Right hindlimb (tissue), 1 donor: ENCODE data around the gene GUCA1A.
"Not testable (repeated sequence)": the region's sequence is repeated elsewhere in the genome, so short reads cannot be mapped to it uniquely, and the experiment has no call there.

ENCODE experiments used
- DNase-seq: peaks from one replicate; pipeline ENCODE4 v3.0.0-alpha.2; 2018

The GUCA1A gene

GRCh38 chr6:42216495-42216894, 43.3 kb downstream of the GUCA1A start:
- not testable (repeated sequence) for DNase-seq

- DNase-seq, result no peak
Observed at GRCh38 chr6:42217157-42217518, 44.0 kb downstream of the GUCA1A start.

GRCh38 chr6:42217519-42218367, 44.6 kb downstream of the GUCA1A start, which contains the start of gene MRPS10:
Gene MRPS10 (minus strand): TSS chr6:42217861. CDS start chr6:42217849, 12 bp downstream.
- DNase-seq, result peak; percentile 96

- DNase-seq, result no peak
Observed at GRCh38 chr6:42220807-42221206, 47.6 kb downstream of the GUCA1A start.

GRCh38 chr6:42221546-42221945, 48.4 kb downstream of the GUCA1A start:
- DNase-seq, result no peak

GRCh38 chr6:42222448-42222847, 49.3 kb downstream of the GUCA1A start:
- DNase-seq, result no peak

GRCh38 chr6:42224222-42225028, 51.3 kb downstream of the GUCA1A start:
- no peak for DNase-seq

- DNase-seq, result no peak
Observed at GRCh38 chr6:42225029-42225339, 51.8 kb downstream of the GUCA1A start.

- no peak for DNase-seq
Observed at GRCh38 chr6:42225419-42225818, 52.3 kb downstream of the GUCA1A start.

GRCh38 chr6:42226161-42226611, 53.0 kb downstream of the GUCA1A start:
- no peak for DNase-seq

- no peak for DNase-seq
Observed at GRCh38 chr6:42226645-42227143, 53.5 kb downstream of the GUCA1A start.

- no peak for DNase-seq
Observed at GRCh38 chr6:42227173-42227850, 54.1 kb downstream of the GUCA1A start.

GRCh38 chr6:42228305-42228704, 55.1 kb downstream of the GUCA1A start:
- DNase-seq, result no peak
